Mesothelial cell of epicardium (in vitro differentiated cells): Measurements from ENCODE around the gene INTS6. TPM values are rescaled to one million over a fixed set of nuclear protein-coding genes. Genes with fewer than 3 reads are reported as not detected.

Experiments
- DNase-seq, 2 experiments: peaks; one replicate each; pipeline ENCODE4 v3.0.0; 2021; ENCODE audit warnings: low spot score in 2 of 2; ENCODE audit not compliant: unreplicated experiment in 2 of 2
- H3K27ac Mint-ChIP-seq: 2 replicates; pipeline ENCODE4 v1.8.0; 2021; ENCODE audit warnings: mixed read lengths
- H3K27me3 Mint-ChIP-seq: 2 replicates; pipeline ENCODE4 v1.8.0; 2021; ENCODE audit warnings: low read depth, mixed read lengths
- H3K36me3 Mint-ChIP-seq: 2 replicates; pipeline ENCODE4 v1.8.0; 2021; ENCODE audit warnings: mixed read lengths
- H3K4me1 Mint-ChIP-seq: 2 replicates; pipeline ENCODE4 v1.8.0; 2021; ENCODE audit warnings: mixed read lengths
- H3K4me3 Mint-ChIP-seq: 2 replicates; pipeline ENCODE4 v1.8.0; 2021; ENCODE audit warnings: mild to moderate bottlenecking, moderate library complexity, mixed read lengths
- H3K9me3 Mint-ChIP-seq: 2 replicates; pipeline ENCODE4 v1.8.0; 2021; ENCODE audit warnings: mixed read lengths
- total RNA-seq: library from RNA; stranded (reverse); gene quantifications from 3 replicates; pipeline ENCODE4 v1.2.1, GENCODE V29; 2021
- TF ChIP-seq, protein P1 (sequence below): fragments of 200-600 bp; sonication (generic); IDR thresholded peaks from one replicate; pipeline ENCODE4 v1.5.0; 2021; ENCODE audit warnings: antibody characterized with exemption; ENCODE audit not compliant: unreplicated experiment

Gene INTS6
- total RNA-seq, 1 donor from 2014 or later = 38.1 TPM

DNA sequence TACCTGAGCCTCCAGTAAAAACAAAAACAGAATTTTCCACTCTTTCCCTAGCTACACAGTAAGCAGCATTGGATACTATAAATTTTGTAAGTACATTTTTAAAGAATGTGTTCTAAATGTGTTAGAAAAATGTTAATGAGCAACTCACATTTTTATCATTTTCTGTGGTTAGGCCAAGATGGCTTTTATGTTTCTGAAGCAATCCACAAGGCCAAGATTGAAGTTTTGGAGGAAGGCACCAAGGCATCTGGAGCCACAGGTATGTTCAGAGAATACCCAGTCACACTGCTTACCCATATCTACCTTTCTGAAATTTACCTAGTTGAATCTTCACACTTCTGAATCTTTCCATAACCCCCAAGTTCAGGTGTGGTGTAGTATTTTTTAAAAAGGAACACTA is 91.7 kb downstream of the INTS6 start:
- H3K9me3 Mint-ChIP-seq = no peaks in the 10 kb centered on the region
- no peaks in the 10 kb centered on the region for H3K27me3 Mint-ChIP-seq
- H3K36me3 Mint-ChIP-seq = peaks cover 7% of the 10 kb centered on the region
- no peak for DNase-seq
- H3K4me1 Mint-ChIP-seq = no peaks in the 10 kb centered on the region
- H3K4me3 Mint-ChIP-seq = no peak overlapping the region
- TF ChIP-seq, protein P1, sequence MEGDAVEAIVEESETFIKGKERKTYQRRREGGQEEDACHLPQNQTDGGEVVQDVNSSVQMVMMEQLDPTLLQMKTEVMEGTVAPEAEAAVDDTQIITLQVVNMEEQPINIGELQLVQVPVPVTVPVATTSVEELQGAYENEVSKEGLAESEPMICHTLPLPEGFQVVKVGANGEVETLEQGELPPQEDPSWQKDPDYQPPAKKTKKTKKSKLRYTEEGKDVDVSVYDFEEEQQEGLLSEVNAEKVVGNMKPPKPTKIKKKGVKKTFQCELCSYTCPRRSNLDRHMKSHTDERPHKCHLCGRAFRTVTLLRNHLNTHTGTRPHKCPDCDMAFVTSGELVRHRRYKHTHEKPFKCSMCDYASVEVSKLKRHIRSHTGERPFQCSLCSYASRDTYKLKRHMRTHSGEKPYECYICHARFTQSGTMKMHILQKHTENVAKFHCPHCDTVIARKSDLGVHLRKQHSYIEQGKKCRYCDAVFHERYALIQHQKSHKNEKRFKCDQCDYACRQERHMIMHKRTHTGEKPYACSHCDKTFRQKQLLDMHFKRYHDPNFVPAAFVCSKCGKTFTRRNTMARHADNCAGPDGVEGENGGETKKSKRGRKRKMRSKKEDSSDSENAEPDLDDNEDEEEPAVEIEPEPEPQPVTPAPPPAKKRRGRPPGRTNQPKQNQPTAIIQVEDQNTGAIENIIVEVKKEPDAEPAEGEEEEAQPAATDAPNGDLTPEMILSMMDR = no peak
- H3K27ac Mint-ChIP-seq = no peak overlapping the region

DNA sequence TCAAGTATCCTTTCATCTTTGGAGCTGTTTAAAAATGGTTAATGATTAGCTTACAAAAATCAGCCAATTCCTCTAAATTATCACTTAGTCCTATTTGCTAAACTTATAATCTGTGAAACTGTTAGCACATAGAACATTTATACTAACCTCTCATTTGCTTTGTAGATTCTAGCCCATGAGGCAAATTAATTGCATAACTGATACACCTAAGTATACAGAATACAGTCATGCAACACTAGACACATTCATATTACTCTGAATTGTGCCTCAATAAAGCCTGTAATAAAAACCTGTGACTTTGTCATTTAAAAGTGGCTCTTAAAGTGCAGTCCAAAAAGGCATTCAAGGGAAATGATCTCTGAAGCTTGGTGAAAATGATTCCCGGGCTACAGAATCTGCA is 92.3 kb downstream of the INTS6 start:
- TF ChIP-seq, protein P1 = no peak

DNA sequence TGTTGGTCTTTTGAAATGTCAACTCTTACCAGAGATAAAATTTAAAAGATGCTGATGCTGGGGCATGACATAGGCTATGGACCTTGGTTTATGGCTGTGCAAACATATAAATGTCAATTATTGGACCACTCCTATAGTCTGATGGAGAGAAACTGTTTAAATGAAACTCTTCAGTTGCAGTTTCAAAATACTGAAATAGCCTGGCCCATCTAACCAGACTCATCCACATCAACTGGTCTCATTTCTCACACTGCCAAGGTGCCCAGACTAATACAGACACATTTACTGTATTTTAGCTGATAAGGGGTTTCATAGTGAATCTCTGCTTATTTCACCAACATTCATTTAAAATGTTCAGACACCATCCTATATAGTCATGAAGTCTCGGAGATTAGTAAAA is 93.5 kb downstream of the INTS6 start:
- peaks cover 6% of the 10 kb centered on the region for H3K36me3 Mint-ChIP-seq
- no peak overlapping the region for H3K4me3 Mint-ChIP-seq
- H3K27me3 Mint-ChIP-seq = no peaks in the 10 kb centered on the region
- H3K4me1 Mint-ChIP-seq = no peaks in the 10 kb centered on the region
- TF ChIP-seq, protein P1 = no peak
- no peak overlapping the region for H3K27ac Mint-ChIP-seq
- H3K9me3 Mint-ChIP-seq = no peaks in the 10 kb centered on the region
- DNase-seq = no peak

More for the DNA sequence above, 92.3 kb downstream of the INTS6 start:
- H3K4me1 Mint-ChIP-seq = no peaks in the 10 kb centered on the region
- no peak for DNase-seq
- no peaks in the 10 kb centered on the region for H3K9me3 Mint-ChIP-seq
- no peaks in the 10 kb centered on the region for H3K27me3 Mint-ChIP-seq
- H3K4me3 Mint-ChIP-seq = no peak overlapping the region
- H3K36me3 Mint-ChIP-seq = peaks cover 6% of the 10 kb centered on the region
- H3K27ac Mint-ChIP-seq = no peak overlapping the region

DNA sequence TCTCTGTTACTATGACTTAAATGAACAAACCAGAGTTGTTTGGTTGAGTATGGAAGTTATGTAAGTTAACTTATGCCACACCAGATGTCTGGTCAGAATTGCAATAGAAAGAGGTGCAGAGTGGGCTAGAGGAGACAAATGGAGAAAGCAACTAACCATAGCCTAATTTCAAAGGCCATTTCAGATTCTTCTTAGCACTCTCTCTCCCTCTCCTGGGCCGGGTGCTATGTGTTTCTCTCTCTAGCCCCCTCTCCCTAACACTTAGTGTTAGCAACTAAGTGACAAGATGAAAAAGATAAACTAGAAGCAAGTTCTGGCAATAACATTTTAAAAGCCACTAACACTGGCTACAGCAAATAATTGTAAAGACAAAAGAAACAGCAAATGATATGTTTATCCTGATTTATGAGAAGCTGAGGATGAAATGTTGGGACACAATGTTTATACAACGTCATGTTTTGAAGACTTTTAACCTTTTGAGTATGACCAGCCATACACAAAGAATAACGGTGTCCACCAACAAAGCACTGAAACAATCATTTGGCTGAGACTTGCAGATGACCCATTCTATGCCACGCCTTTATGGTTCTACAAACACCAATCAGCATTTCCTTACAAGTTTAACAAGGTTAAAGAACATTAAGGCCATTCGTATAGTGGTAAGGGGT is 94.8 kb downstream of the INTS6 start:
- peaks cover 4% of the 10 kb centered on the region for H3K36me3 Mint-ChIP-seq

DNA sequence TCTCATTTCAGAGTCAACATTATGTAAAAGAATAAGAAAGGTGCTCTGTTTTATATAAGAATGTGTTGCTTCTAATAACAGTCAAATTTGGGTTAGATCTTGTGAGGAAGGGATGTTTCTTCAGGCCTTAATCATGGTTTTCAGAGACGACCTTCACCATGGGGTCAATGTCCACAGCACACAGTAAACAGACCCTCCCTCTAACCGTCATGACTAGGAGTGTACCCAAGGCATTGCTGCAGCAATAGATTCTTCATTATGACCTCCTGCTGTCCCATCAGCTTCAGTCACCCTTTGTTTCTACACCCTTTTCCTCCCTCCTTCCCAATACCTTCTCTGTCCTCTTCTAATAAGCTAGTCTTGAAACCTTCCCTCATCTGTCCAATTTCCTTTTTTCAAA is 97.6 kb downstream of the INTS6 start:
- H3K27me3 Mint-ChIP-seq = no peaks in the 10 kb centered on the region
- peaks cover 3% of the 10 kb centered on the region for H3K36me3 Mint-ChIP-seq
- H3K9me3 Mint-ChIP-seq = peaks cover 3% of the 10 kb centered on the region
- H3K4me3 Mint-ChIP-seq = no peak overlapping the region
- TF ChIP-seq, protein P1 = no peak
- H3K4me1 Mint-ChIP-seq = no peaks in the 10 kb centered on the region
- no peak overlapping the region for H3K27ac Mint-ChIP-seq
- DNase-seq = no peak

More for the DNA sequence above, 94.8 kb downstream of the INTS6 start:
- Mint-ChIP-seq H3K9me3 (no peaks in the 10 kb centered on the region), H3K4me3 (no peak overlapping the region), H3K27me3 (no peaks in the 10 kb centered on the region), H3K27ac (no peak overlapping the region), H3K4me1 (no peaks in the 10 kb centered on the region)
- DNase-seq = no peak
- TF ChIP-seq, protein P1 = no peak
